SH-SY5Y (cell line): Measurements from ENCODE around the gene SRGAP3.

ENCODE experiments used
- GATA2 ChIP-seq: IDR thresholded peaks from 2 replicates; pipeline ENCODE4 v1.6.1; 2011; ENCODE audit warnings: mild to moderate bottlenecking, low read depth, low read length
- GATA3 ChIP-seq: IDR thresholded peaks from 2 replicates; pipeline ENCODE4 v1.6.1; 2011; ENCODE audit warnings: low read depth, mild to moderate bottlenecking, low read length, moderate library complexity

DNA sequence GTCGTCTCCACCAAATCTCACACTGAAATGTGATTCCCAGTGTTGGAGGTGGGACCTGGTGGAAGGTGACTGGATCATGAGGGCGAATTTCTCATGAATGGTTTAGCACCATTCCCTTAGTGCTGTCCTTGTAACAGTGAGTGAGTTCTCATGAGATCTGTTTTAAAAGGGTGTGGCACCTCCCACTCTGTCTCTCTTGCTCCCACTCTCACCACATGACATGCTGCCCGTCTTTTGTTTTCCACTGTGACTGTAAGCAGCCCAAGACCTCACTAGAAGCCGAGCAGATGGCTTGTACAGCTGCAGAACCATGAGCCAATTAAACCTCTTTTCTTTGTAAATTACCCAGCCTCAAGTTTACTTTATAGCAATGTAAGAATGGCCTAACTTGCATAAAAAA, 307.3 kb downstream of the SRGAP3 start:
- TF ChIP-seq GATA2 (no peak), GATA3 (no peak)
